ENCODE results near the gene CPNE6.
A peak's percentile ranks its signal among the peaks of the same experiment; 100 is the strongest.
"Not testable (repeated sequence)": the region's sequence is repeated elsewhere in the genome, so short reads cannot be mapped to it uniquely, and the experiment has no call there.

The CPNE6 gene

DNA sequence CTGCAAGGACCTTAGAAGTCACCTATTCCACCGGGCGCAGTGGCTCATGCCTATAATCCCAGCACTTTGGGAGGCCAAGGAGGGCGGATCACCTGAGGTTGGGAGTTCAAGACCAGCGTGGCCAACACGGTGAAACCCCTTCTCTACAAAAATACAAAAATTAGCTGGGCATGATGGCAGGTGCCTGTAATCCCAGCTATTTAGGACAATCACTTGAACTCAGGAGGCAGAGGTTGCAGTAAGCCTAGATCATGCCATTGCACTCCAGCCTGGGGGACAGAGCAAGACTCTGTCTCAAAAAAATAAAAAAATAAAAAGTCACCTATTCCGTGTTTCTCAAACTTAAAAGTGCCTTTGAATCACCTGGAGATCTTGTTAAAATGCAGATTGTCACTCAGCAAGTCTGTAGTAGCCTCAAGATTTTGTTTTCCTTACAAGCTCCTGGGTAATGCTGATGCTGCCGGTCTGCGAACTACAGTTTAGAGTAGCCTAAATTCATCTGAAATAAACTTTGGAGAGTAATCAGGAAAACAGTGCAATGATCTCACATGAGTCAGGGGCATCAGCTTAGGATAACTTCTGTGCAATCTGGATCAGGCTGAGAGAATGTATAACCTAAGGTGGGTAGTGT lies 34.4 kb downstream of the CPNE6 start:
- POLR2A ChIA-PET: interaction anchor here (1.2 to 7.1 kb wide), 3 partner anchors 11 to 48 kb away, joined by 5 to 56 read pairs (median 5); partner anchors contain the start of genes EMC9 and PCK2

DNA sequence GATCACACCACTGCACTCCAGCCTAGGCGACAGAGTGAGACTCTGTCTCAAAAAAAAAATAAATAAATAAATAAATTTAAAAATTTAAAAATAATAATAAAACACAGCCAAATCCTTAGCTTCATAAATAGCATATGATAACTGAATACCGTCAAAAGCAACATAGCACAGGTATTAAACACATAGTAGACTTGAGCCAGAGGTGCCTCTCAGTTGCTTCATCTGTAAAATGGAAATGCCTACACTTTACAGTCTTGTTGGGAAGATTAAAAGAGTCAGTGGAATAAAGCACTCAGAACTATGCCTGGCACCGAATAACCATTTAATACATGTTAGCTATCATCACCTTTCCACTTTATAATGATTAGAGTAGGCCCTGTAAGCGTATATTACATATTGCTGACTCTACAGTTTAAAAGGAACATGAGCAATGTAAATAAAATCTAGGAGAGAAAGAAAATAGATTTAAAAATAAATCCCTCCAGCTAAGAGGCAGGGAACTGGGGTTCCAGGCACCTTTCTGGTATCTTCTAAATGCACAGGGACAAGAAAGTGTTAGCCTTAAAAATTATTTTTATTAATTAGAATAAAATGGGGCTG lies 35.4 kb downstream of the CPNE6 start:
- Histone ChIP-seq H3K27ac (ENCODE audit: extremely low read depth, low read depth, low read length) (no peak overlapping the region), H3K4me3 (ENCODE audit: low read depth, low read length) (no peak overlapping the region), H3K9me3 (ENCODE audit: control insufficient read depth, insufficient read depth, low read depth, low read length) (no peaks in the 10 kb centered on the region), H3K36me3 (ENCODE audit: control insufficient read depth in 2 of 2, insufficient read depth in 1 of 2, low read length in 2 of 2) (peaks cover 0 to 19% of the 10 kb centered on the region in 2 experiments; a peak in 2 of 3 replicates), H3K4me1 (ENCODE audit: control insufficient read depth, insufficient read depth, low read length) (no peaks in the 10 kb centered on the region)
- ChIA-PET CTCF (interaction anchor here (1.1 to 8.9 kb wide), 7 partner anchors 13 to 54 kb away, joined by 3 to 163 read pairs (median 5); partner anchors contain the start of genes IRF9, PCK2 and RNF31), POLR2A (interaction anchor here (1.2 to 7.1 kb wide), 2 partner anchors 12 to 49 kb away, joined by 5 to 56 read pairs; partner anchors contain the start of gene PCK2)
- TF ChIP-seq ZNF529 (tag by site-specific recombination; IDR thresholded peaks at IDR 0.05; ENCODE audit: insufficient replicate concordance): no peak
- TF ChIP-seq ZNF148 (tag by site-specific recombination; IDR thresholded peaks at IDR 0.05; ENCODE audit: borderline replicate concordance): no peak
- no peak for TF ChIP-seq YY1 (tag by site-specific recombination; IDR thresholded peaks at IDR 0.05)
- TF ChIP-seq ZNF510 (tag by site-specific recombination; IDR thresholded peaks at IDR 0.05; ENCODE audit: insufficient replicate concordance): no peak
- no peak for TF ChIP-seq ZNF548 (tag by site-specific recombination; IDR thresholded peaks at IDR 0.05)
- TF ChIP-seq REPIN1 (tag by site-specific recombination; IDR thresholded peaks at IDR 0.05; ENCODE audit: low read depth): no peak
- TF ChIP-seq, protein P1, sequence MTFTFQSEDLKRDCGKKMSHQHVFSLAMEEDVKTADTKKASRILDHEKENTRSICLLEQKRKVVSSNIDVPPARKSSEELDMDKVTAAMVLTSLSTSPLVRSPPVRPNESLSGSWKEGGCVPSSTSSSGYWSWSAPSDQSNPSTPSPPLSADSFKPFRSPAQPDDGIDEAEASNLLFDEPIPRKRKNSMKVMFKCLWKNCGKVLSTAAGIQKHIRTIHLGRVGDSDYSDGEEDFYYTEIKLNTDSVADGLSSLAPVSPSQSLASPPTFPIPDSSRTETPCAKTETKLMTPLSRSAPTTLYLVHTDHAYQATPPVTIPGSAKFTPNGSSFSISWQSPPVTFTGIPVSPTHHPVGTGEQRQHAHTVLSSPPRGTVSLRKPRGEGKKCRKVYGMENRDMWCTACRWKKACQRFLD (tag by site-specific recombination; IDR thresholded peaks at IDR 0.05): no peak
- TF ChIP-seq ZNF366 (tag by site-specific recombination; conservative IDR thresholded peaks at IDR 0.05): no peak
- TF ChIP-seq ZNF341 (tag by site-specific recombination; IDR thresholded peaks at IDR 0.05; ENCODE audit: low read depth): no peak
- no peak for TF ChIP-seq ZNF239 (tag by site-specific recombination; IDR thresholded peaks at IDR 0.05)
- TF ChIP-seq ZIC2 (tag by site-specific recombination; IDR thresholded peaks at IDR 0.05): no peak
- TF ChIP-seq SP3 (tag by site-specific recombination; IDR thresholded peaks at IDR 0.05): no peak

More for the DNA sequence above, 34.4 kb downstream of the CPNE6 start:
- TF ChIP-seq, protein P2, sequence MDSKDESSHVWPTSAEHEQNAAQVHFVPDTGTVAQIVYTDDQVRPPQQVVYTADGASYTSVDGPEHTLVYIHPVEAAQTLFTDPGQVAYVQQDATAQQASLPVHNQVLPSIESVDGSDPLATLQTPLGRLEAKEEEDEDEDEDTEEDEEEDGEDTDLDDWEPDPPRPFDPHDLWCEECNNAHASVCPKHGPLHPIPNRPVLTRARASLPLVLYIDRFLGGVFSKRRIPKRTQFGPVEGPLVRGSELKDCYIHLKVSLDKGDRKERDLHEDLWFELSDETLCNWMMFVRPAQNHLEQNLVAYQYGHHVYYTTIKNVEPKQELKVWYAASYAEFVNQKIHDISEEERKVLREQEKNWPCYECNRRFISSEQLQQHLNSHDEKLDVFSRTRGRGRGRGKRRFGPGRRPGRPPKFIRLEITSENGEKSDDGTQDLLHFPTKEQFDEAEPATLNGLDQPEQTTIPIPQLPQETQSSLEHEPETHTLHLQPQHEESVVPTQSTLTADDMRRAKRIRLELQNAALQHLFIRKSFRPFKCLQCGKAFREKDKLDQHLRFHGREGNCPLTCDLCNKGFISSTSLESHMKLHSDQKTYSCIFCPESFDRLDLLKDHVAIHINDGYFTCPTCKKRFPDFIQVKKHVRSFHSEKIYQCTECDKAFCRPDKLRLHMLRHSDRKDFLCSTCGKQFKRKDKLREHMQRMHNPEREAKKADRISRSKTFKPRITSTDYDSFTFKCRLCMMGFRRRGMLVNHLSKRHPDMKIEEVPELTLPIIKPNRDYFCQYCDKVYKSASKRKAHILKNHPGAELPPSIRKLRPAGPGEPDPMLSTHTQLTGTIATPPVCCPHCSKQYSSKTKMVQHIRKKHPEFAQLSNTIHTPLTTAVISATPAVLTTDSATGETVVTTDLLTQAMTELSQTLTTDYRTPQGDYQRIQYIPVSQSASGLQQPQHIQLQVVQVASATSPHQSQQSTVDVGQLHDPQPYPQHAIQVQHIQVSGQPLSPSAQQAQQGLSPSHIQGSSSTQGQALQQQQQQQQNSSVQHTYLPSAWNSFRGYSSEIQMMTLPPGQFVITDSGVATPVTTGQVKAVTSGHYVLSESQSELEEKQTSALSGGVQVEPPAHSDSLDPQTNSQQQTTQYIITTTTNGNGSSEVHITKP (tag by site-specific recombination; IDR thresholded peaks at IDR 0.05): peak; percentile 28; the same call in 1 of the 2 replicates
- not testable (repeated sequence) for H3K4me3 ChIP-seq (ENCODE audit: low read depth, low read length); H3K27ac ChIP-seq (ENCODE audit: extremely low read depth, low read depth, low read length); H3K4me1 ChIP-seq (ENCODE audit: control insufficient read depth, insufficient read depth, low read length); H3K9me3 ChIP-seq (ENCODE audit: control insufficient read depth, insufficient read depth, low read depth, low read length)
- CTCF ChIA-PET: interaction anchor here (0.6 to 8.9 kb wide), 7 partner anchors 12 to 202 kb away, joined by 3 to 163 read pairs (median 5); partner anchors contain the start of genes CIDEB, IRF9 and PCK2
- peaks cover 0 to 25% of the 10 kb centered on the region in 2 experiments; a peak in 2 of 3 replicates for H3K36me3 ChIP-seq (ENCODE audit: control insufficient read depth in 2 of 2, insufficient read depth in 1 of 2, low read length in 2 of 2)

All from HEK293 (cell line).